ENCODE measurements around the gene SLC6A2. TPM values are rescaled to one million over a fixed set of nuclear protein-coding genes. Genes with fewer than 3 reads are reported as not detected.

The SLC6A2 gene
- total and polyA plus RNA-seq, 7 experiments from 2014 or later, result not detected

DNA sequence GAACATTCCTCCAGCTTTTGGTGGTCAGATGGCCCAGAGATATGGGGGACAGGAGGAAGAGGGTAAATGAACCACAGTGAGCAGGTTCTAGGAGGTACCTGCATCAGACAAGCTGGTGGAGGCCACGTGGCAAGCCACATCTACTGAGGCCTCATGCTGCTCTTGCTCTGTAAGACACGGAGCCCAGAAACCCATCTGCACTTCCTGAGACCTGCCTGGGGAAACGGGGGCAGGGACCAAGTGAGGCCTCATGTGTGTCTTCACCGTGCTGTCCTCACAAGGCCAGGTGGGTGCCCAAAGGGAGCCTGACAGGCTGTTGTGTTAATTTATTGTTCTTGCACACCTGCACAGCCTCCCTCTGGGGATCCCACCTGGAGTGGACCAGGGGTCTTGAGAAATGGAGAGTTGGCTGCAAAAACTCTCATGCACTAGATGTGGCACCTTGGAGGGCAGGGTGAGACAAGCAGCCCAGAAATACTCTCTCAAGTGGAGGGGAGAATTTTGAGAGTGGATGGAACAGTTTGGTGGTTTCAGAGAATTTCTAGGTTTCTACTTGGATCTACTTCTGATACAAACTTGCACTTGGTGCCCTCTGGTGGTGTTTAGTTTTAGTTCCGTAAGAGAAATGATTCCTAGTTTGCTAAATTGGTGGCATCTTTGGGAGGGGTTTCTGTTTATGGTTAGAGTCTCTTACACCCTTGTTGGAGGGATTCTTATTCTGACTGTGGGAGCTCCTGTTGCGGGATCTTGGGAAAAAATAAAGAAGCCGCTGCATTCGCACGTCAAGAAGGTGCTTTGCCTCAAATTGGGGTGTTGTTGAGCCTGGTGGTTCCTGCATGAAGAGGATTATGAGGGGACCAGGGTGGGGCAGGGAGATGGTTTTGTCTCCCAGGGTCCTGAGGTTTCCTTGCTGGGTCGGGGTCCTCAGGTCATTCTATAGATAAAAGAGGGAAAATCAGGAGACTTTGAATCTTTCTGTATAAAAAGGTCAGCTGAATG is 47.5 kb downstream of the SLC6A2 start:
- no peaks in the 10 kb centered on the region for H3K36me3 ChIP-seq (ENCODE audit: control insufficient read depth in 2 of 3, insufficient read depth in 3 of 3, low read length in 3 of 3)
- DNase-seq (peak in 4 of 9 donors; percentile 4 to 18 (median 6)), ATAC-seq (no peak)
- CTCF ChIA-PET, result no interaction called here
- intact Hi-C loops (cut with micrococcal nuclease), result loop anchor here (1.0 kb wide), 1 partner anchor 238 kb away; no protein-coding TSS in a partner anchor
- no peak overlapping the region for H3K4me3 Mint-ChIP-seq
- H3K27me3 ChIP-seq (ENCODE audit: control insufficient read depth in 2 of 2, insufficient read depth in 2 of 2, low read length in 2 of 2), result peaks cover 0 to 5% of the 10 kb centered on the region in 2 donors
- H3K9me3 Mint-ChIP-seq, result no peaks in the 10 kb centered on the region
- H3K4me3 ChIP-seq (ENCODE audit: low read length), result no peak overlapping the region
- peaks cover 0 to 6% (median 0%) of the 10 kb centered on the region in 7 donors for H3K4me1 Mint-ChIP-seq
- H3K9me3 ChIP-seq (ENCODE audit: control insufficient read depth in 2 of 3, low read length in 3 of 3), result no peaks in the 10 kb centered on the region
- H3K4me1 ChIP-seq (ENCODE audit: control insufficient read depth in 2 of 2, insufficient read depth in 2 of 2, low read length in 2 of 2), result no peaks in the 10 kb centered on the region
- no peaks in the 10 kb centered on the region for H3K36me3 Mint-ChIP-seq
- H3K27me3 Mint-ChIP-seq, result peaks cover 1 to 21% (median 8%) of the 10 kb centered on the region in 5 donors
- POLR2A ChIA-PET, result no interaction called here
- no peak overlapping the region for H3K27ac Mint-ChIP-seq
- H3K27ac ChIP-seq (ENCODE audit: low read depth, low read length), result no peak overlapping the region

DNA sequence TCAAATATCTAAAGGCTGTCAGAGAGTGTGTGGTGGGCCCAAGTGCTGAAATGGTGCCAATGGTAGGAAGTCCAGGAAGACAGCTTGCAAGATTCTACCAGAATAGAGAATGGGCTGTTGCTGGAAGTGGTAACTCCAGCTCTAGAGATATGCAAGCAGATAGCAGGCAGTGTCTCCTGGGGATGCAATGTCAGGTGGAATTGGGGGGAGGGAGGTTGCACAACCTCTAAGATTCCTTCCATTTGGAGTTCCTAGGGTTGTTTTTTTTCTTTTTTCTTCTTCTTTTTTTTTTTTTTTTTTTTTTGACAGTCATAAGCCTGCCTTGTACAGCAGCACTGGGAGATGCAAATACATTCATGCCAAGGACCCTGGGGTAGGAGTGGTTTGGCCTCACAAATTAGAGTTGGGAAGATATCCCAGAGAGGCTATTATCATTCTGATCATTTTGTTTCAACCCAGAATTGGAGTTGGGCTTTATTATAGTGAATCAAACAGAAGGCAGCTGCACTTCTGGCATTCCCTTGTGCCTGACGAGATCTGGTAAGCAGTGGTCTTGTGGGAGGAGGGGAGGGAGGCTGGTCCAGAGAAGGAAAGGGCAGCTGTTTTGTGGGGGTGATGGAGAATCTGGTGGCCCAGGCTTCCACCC is 51.1 kb downstream of the SLC6A2 start:
- DNase-seq (no peak), ATAC-seq (no peak)
- H3K4me1 Mint-ChIP-seq, result peaks cover 0 to 6% (median 0%) of the 10 kb centered on the region in 7 donors
- H3K9me3 Mint-ChIP-seq, result no peaks in the 10 kb centered on the region
- no peak overlapping the region for H3K27ac ChIP-seq (ENCODE audit: low read depth, low read length)
- intact Hi-C loops (cut with micrococcal nuclease), result no loop called here
- H3K27ac Mint-ChIP-seq, result no peak overlapping the region
- ChIA-PET CTCF (interaction anchor here (1.6 kb wide), 1 partner anchor 242 kb away, joined by 4 read pairs; no protein-coding TSS in a partner anchor), POLR2A (no interaction called here)
- H3K4me1 ChIP-seq (ENCODE audit: control insufficient read depth in 2 of 2, insufficient read depth in 2 of 2, low read length in 2 of 2), result no peaks in the 10 kb centered on the region
- H3K36me3 ChIP-seq (ENCODE audit: control insufficient read depth in 2 of 3, insufficient read depth in 3 of 3, low read length in 3 of 3), result no peaks in the 10 kb centered on the region
- H3K9me3 ChIP-seq (ENCODE audit: control insufficient read depth in 2 of 3, low read length in 3 of 3), result no peaks in the 10 kb centered on the region
- H3K4me3 ChIP-seq (ENCODE audit: low read length), result no peak overlapping the region
- peaks cover 6 to 28% (median 15%) of the 10 kb centered on the region in 5 donors for H3K27me3 Mint-ChIP-seq
- no peaks in the 10 kb centered on the region for H3K36me3 Mint-ChIP-seq
- no peak overlapping the region for H3K4me3 Mint-ChIP-seq
- H3K27me3 ChIP-seq (ENCODE audit: control insufficient read depth in 2 of 2, insufficient read depth in 2 of 2, low read length in 2 of 2), result peaks cover 0 to 6% of the 10 kb centered on the region in 2 donors

DNA sequence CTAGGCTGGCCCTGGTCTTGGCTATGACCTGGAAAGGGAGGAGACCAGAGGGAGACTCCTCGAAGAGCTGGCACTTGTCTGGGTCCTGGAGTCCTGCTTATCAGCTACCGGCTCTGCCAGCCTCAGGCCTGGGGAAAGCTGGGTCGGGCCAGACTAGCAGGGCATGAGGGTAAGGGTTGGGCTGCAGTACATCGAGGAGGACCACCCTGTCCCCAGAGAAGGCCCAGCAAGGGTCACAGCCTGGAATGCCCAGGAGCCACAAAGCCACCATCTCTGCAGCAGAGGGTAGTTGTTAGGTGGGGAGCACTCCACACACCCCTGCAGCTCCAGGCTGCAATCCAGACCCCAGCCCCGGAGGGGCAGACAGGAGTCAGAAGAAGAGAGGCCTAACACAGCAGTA is 54.0 kb downstream of the SLC6A2 start:
- ChIA-PET CTCF (no interaction called here), POLR2A (no interaction called here)
- ATAC-seq, result no peak
- Histone ChIP-seq H3K9me3 (ENCODE audit: control insufficient read depth in 2 of 3, low read length in 3 of 3) (no peaks in the 10 kb centered on the region), H3K36me3 (ENCODE audit: control insufficient read depth in 2 of 3, insufficient read depth in 3 of 3, low read length in 3 of 3) (no peaks in the 10 kb centered on the region), H3K4me1 (ENCODE audit: control insufficient read depth in 2 of 2, insufficient read depth in 2 of 2, low read length in 2 of 2) (no peaks in the 10 kb centered on the region), H3K27me3 (ENCODE audit: control insufficient read depth in 2 of 2, insufficient read depth in 2 of 2, low read length in 2 of 2) (peaks cover 0 to 6% of the 10 kb centered on the region in 2 donors), H3K4me3 (ENCODE audit: low read length) (no peak overlapping the region), H3K27ac (ENCODE audit: low read depth, low read length) (no peak overlapping the region)
- intact Hi-C loops (cut with micrococcal nuclease), result no loop called here
- no peak overlapping the region for H3K27ac Mint-ChIP-seq
- DNase-seq, result no peak
- no peaks in the 10 kb centered on the region for H3K9me3 Mint-ChIP-seq
- H3K4me1 Mint-ChIP-seq, result no peaks in the 10 kb centered on the region
- no peak overlapping the region for H3K4me3 Mint-ChIP-seq
- H3K36me3 Mint-ChIP-seq, result no peaks in the 10 kb centered on the region
- peaks cover 6 to 30% (median 24%) of the 10 kb centered on the region in 5 donors for H3K27me3 Mint-ChIP-seq

DNA sequence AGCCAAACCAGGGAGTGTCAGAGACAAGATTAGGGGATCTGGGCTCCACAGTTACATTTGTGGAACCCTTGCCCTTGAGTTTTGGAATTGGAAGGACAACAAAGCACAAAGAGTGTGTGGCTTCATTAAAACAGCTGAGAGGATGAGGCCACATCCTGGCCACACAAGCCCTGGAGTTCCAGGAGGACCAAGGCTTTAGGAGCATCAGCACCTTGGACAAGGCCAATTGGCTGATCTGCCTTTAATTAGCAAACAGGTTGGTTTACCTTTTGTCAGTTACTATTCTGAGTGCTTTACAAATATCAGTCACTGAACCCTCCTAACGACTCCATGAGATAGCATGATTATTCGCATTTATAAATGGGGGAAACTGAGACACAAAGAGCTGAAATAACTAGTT is 54.7 kb downstream of the SLC6A2 start:
- ChIA-PET POLR2A (no interaction called here), CTCF (no interaction called here)
- H3K27me3 ChIP-seq (ENCODE audit: control insufficient read depth in 2 of 2, insufficient read depth in 2 of 2, low read length in 2 of 2), result peaks cover 0 to 6% of the 10 kb centered on the region in 2 donors
- intact Hi-C loops (cut with micrococcal nuclease), result no loop called here
- no peak overlapping the region for H3K4me3 ChIP-seq (ENCODE audit: low read length)
- no peak overlapping the region for H3K27ac ChIP-seq (ENCODE audit: low read depth, low read length)
- no peaks in the 10 kb centered on the region for H3K4me1 ChIP-seq (ENCODE audit: control insufficient read depth in 2 of 2, insufficient read depth in 2 of 2, low read length in 2 of 2)
- H3K36me3 Mint-ChIP-seq, result no peaks in the 10 kb centered on the region
- no peak for ATAC-seq
- no peak overlapping the region for H3K27ac Mint-ChIP-seq
- no peak overlapping the region for H3K4me3 Mint-ChIP-seq
- H3K4me1 Mint-ChIP-seq, result no peaks in the 10 kb centered on the region
- no peak for DNase-seq
- H3K9me3 Mint-ChIP-seq, result no peaks in the 10 kb centered on the region
- H3K27me3 Mint-ChIP-seq, result peaks cover 4 to 34% (median 24%) of the 10 kb centered on the region in 5 donors
- H3K9me3 ChIP-seq (ENCODE audit: control insufficient read depth in 2 of 3, low read length in 3 of 3), result no peaks in the 10 kb centered on the region
- H3K36me3 ChIP-seq (ENCODE audit: control insufficient read depth in 2 of 3, insufficient read depth in 3 of 3, low read length in 3 of 3), result no peaks in the 10 kb centered on the region

DNA sequence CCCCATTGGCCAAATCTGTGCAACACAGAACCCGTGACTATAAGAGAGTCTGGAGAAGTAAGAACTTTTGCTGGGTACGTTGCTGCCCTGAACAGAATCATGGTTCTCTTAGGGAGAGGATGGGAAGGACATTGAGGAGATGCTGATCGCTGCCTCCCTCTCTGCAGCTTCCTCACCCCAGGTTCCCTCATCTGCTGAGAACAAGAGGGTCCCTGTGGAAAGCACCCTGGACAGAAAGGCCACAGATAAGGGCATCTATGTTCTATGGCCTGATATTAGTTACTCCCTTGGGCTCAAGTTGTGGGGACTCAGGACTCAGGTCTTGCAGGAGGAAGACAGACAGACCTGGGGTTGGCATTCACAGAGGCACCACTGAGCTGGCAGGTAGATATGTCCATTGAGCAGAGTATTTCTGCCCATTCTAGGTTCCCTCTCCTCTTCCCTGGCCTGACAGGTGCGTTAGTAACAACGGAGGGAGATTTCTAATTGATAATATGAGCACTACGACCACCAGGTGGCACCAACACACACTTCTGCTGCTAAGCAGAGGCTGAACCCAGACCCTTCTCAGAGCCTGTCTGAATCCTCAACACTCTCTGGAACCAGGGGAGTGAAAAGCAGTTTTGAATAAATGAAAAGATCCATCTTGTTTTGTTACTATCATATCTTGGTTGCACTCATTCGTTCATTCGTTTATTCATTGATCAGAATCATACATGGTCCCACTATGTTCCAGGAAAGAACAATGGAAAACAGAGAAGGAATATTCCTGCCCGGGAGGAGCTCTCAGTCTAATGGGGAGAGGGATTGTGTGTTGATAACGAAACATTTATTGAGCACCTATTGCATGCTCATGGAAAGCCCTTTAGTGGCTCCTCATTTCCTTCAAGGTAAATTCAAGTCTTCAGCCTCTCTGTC is 56.4 kb downstream of the SLC6A2 start:
- Histone ChIP-seq H3K9me3 (ENCODE audit: control insufficient read depth in 2 of 3, low read length in 3 of 3) (no peaks in the 10 kb centered on the region), H3K4me3 (ENCODE audit: low read length) (no peak overlapping the region), H3K4me1 (ENCODE audit: control insufficient read depth in 2 of 2, insufficient read depth in 2 of 2, low read length in 2 of 2) (no peaks in the 10 kb centered on the region), H3K36me3 (ENCODE audit: control insufficient read depth in 2 of 3, insufficient read depth in 3 of 3, low read length in 3 of 3) (no peaks in the 10 kb centered on the region), H3K27ac (ENCODE audit: low read depth, low read length) (no peak overlapping the region), H3K27me3 (ENCODE audit: control insufficient read depth in 2 of 2, insufficient read depth in 2 of 2, low read length in 2 of 2) (peaks cover 0 to 6% of the 10 kb centered on the region in 2 donors)
- POLR2A ChIA-PET, result no interaction called here
- no peak overlapping the region for H3K27ac Mint-ChIP-seq
- DNase-seq, result peak in 7 of 9 donors; percentile 14 to 37 (median 24)
- H3K9me3 Mint-ChIP-seq, result peaks cover 0 to 3% (median 0%) of the 10 kb centered on the region in 11 donors
- peaks cover 4 to 47% (median 29%) of the 10 kb centered on the region in 5 donors for H3K27me3 Mint-ChIP-seq
- H3K36me3 Mint-ChIP-seq, result no peaks in the 10 kb centered on the region
- H3K4me1 Mint-ChIP-seq, result no peaks in the 10 kb centered on the region
- CTCF ChIA-PET, result interaction anchor here (0.6 to 1.3 kb wide), 2 partner anchors 10 to 1238 kb away, joined by 3 read pairs; no protein-coding TSS in a partner anchor
- intact Hi-C loops (cut with micrococcal nuclease), result loop anchor here (1.0 kb wide), 2 partner anchors 130 to 131 kb away; no protein-coding TSS in a partner anchor
- ATAC-seq, result peak; percentile 61
- no peak overlapping the region for H3K4me3 Mint-ChIP-seq

DNA sequence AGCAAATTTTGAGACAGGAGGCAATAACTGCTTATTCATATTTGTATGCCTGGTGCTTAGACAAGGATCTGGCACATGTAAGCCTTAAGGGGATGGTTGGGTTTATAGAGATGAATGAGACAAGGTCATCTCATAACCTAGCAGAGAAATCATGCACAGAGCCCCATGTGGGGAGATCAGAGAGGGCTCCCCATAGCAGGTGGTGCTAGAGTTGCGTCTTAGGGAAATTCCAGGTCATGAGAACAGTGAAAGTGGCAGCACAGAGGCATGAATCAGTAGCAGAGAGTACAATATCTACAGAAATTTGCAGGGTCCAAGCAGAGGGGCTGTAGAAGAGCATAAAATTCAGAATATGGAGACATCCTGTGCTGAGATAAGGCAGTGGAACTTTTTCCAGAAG is 57.3 kb downstream of the SLC6A2 start:
- H3K27ac ChIP-seq (ENCODE audit: low read depth, low read length), result no peak overlapping the region
- POLR2A ChIA-PET, result no interaction called here
- peaks cover 4 to 50% (median 31%) of the 10 kb centered on the region in 5 donors for H3K27me3 Mint-ChIP-seq

More for the DNA sequence above, 57.3 kb downstream of the SLC6A2 start:
- no peaks in the 10 kb centered on the region for H3K4me1 ChIP-seq (ENCODE audit: control insufficient read depth in 2 of 2, insufficient read depth in 2 of 2, low read length in 2 of 2)
- no peaks in the 10 kb centered on the region for H3K36me3 ChIP-seq (ENCODE audit: control insufficient read depth in 2 of 3, insufficient read depth in 3 of 3, low read length in 3 of 3)
- no peaks in the 10 kb centered on the region for H3K9me3 ChIP-seq (ENCODE audit: control insufficient read depth in 2 of 3, low read length in 3 of 3)
- Mint-ChIP-seq H3K27ac (no peak overlapping the region), H3K36me3 (no peaks in the 10 kb centered on the region), H3K4me1 (no peaks in the 10 kb centered on the region), H3K9me3 (peaks cover 0 to 3% (median 0%) of the 10 kb centered on the region in 11 donors), H3K4me3 (no peak overlapping the region)
- no peak for ATAC-seq
- DNase-seq, result no peak
- CTCF ChIA-PET, result interaction anchor here (1.3 kb wide), 1 partner anchor 11 kb away, joined by 3 read pairs; no protein-coding TSS in a partner anchor
- H3K4me3 ChIP-seq (ENCODE audit: low read length), result no peak overlapping the region
- H3K27me3 ChIP-seq (ENCODE audit: control insufficient read depth in 2 of 2, insufficient read depth in 2 of 2, low read length in 2 of 2), result peaks cover 0 to 3% of the 10 kb centered on the region in 2 donors
- intact Hi-C loops (cut with micrococcal nuclease), result no loop called here

All from naive thymus-derived CD4-positive, alpha-beta T cell (primary cell).